CD4-positive, alpha-beta T cell treated with Interleukin-15 for 4 hours (primary cell): ENCODE results near the gene CSH1.
A peak's percentile ranks its signal among the peaks of the same experiment; 100 is the strongest.
"Not testable (repeated sequence)": the region's sequence is repeated elsewhere in the genome, so short reads cannot be mapped to it uniquely, and the experiment has no call there.

ENCODE experiments used
- DNase-seq: peaks from one replicate; pipeline ENCODE4 v3.0.0-alpha.2; 2020; ENCODE audit warnings: low spot score

Gene CSH1

DNA sequence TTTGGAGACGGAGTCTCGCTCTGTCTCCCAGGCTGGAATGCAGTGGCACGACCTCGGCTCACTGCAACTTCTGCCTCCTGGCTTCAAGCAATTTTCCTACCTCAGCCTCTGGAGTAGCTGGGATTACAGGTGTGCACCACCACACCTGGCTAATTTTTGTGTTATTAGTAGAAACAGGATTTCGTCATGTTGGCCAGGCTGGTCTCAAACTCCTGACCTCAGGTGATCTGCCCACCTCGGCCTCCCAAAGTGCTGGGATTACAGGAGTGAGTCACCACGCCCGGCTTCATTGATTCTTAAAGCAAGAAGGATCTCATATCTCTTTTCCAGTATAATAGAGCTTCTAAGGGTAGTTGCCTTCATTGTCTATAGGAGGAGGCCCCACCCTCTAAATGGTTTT is 8.4 kb upstream of the CSH1 start:
- not testable (repeated sequence) for DNase-seq

DNA sequence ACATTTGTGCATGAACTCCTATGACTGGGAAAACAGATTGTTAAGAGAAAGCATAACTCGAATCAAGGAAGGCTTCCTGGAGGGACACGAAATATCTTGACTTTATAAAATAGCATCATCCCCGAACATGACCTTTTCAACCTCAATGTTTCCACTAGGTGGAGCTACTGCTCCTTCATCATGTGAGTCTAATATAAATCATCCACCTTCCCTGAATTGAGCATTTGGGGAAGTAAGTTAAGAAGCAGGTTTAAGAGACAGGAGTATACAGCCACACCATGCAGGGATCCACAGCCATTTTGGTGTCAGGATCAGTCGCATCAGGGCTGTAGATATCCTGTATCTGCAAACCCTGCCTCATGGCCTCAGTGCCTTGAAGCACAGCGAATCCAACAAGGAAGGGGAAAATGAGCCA is 7.4 kb upstream of the CSH1 start:
- peak; percentile 60 for DNase-seq

DNA sequence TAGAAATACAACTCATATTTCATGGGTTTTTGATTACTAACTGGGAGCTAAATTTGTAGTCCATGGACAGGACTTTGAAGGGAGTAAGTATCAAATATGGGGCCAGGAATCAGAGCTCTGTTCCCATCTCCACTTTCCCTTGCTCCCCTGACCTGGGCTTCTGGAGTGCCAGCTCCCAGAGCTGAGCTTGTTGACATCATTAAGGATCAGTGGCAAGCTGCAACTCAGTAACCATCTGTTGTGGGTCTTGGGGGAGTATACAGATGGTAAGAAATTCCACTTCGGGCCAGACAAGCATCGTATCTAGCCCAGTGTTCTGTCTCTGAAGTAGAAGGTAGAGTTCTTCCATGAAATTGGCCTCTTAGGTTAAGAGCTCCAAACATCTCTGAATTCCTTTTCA is 5.6 kb upstream of the CSH1 start:
- not testable (repeated sequence) for DNase-seq

- peak; percentile 60 for DNase-seq
These were observed 2.8 kb upstream of the CSH1 start for GRCh38 chr17:63898899-63899798.

- not testable (repeated sequence) for DNase-seq
These were observed 1.6 kb downstream of the CSH1 start for GRCh38 chr17:63894821-63895220.

DNA sequence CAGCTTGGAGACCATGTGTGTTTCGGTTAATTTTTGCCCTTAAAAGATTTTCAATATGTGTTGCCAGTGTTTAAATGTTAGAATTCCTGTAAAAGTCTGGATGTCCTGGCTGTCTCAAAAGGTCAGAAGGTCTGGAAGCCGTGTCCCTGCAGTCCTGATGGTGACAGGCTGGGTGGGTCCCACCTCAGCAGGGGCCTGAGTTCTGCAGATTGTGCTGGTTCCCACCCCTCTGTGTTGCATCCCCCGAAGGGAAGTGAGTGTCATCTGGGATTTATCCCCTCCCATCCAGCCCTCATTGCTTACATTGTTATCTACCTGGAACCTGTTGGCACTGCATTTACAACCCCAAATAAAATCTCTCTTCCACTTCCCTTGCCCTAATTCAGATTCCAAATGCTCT is 2.4 kb downstream of the CSH1 start:
- not testable (repeated sequence) for DNase-seq

DNA sequence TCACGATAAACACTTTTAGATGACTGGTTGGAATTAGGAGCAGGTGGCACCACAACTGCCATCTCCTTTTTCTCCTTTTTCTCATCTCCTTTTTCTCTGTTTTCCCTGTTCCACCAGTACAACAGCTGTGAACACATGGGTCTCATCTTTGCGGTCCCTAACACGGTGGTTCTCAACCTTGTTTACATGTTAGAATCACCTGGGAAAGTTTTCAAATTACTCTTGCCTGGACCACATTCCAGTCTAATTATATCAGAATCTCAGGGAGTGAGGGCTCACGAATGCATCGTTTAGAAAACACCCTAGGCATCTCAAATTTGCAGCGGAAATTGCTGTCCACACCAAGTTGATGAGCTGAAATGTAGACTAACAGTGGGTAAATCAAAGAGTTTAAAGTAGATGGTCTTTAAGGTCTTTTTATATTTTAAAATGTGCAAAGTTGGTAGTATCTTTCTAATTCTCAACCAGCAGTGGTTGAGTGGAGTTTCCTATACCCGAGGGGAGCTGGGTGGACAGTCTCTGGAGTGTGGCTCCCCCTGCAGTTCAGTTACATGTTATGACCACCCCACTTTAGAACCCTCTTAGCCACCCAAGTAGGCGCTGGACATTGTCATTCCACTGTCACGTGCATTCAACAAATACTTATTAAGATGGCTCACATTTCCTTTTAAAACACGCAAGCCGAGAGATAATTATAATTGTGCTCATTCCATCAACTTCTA is 3.9 kb downstream of the CSH1 start:
- not testable (repeated sequence) for DNase-seq

DNA sequence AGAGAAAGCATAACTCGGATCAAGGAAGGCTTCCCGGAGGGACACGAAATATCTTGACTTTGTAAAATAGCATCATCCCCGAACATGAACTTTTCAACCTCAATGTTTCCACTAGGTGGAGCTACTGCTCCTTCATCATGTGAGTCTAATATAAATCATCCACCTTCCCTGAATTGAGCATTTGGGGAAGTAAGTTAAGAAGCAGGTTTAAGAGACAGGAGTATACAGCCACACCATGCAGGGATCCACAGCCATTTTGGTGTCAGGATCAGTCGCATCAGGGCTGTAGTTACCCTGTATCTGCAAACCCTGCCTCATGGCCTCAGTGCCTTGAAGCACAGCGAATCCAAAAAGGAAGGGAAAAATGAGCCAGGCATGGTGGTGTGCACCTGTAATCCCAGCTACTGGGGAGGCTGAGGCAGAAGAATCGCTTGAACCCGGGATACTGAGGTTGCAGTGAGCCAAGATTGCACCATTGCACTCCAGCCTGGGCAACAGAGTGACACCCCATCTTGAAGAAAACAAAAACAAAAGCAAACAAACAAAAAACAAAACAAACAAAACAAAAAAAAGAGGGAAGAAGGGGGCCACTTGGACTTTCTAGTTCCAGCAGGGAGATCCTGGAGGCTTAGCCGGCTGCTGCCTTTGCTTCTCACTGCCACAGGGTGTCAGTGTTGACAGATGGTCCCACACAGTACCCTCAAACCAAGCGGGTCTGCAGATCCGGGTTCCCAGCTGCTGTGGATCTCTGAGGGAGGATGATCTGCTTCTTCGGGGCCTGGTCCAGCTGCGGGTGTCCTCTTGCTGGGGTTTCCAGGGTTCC is 7.1 kb downstream of the CSH1 start:
- DNase-seq, result peak; percentile 27

- not testable (repeated sequence) for DNase-seq
These were observed 11.3 kb downstream of the CSH1 start for GRCh38 chr17:63885119-63885518.

DNA sequence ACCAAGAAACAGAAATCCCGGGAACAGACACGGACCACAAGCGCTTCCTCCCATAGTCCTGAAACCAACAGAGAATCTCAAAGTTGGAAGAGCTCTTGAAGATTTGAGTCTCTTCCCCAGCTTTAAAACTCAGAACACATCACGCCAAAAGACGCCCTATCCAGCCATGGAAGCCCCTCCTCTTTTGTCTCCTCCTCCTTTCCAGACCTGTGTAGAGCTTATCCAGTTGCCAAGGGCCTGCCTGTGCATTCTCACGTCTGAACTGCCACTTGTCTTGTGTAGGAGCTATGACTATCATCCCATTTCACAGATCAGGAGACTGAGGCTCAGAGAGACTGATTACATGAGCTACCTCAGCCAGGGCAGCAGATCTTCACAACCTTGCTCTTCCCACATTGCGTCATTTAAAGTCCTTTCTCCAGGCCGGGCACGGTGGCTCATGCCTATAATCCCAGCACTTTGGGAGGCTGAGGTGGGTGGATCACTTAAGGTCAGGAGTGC is 13.7 kb downstream of the CSH1 start:
- DNase-seq, result not testable (repeated sequence)

GRCh38 chr17:63881935-63882601 is 14.3 kb downstream of the CSH1 start, which contains the start of gene GH2:
GH2 (minus strand) TSS chr17:63881944; CDS start chr17:63881801, 143 bp downstream.
- peak; percentile 68 for DNase-seq

- not testable (repeated sequence) for DNase-seq
These were observed 15.0 kb downstream of the CSH1 start for GRCh38 chr17:63881337-63881736.

DNA sequence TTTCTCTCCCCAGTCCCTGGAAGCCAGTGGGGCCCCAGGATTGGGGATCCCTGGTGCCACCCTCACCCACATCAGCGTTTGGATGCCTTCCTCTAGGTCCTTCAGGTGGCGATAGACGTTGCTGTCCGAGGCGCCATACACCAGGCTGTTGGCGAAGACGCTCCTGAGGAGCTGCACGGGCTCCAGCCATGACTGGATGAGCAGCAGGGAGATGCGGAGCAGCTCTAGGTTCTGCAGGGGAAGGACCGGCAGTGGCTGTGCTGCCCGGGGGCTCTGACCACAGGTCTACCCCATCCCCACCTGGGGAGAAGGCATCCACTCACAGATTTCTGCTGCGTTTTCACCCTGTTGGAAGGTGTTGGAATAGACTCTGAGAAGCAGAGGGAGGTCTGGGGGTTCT is 15.7 kb downstream of the CSH1 start:
- no peak for DNase-seq

GRCh38 chr17:63878413-63878812 is 18.0 kb downstream of the CSH1 start:
- DNase-seq, result not testable (repeated sequence)

- DNase-seq, result not testable (repeated sequence)
These were observed 21.7 kb downstream of the CSH1 start for GRCh38 chr17:63874693-63875092.

- not testable (repeated sequence) for DNase-seq
These were observed 22.2 kb downstream of the CSH1 start for GRCh38 chr17:63874061-63874626.

GRCh38 chr17:63873577-63873976 is 22.8 kb downstream of the CSH1 start, which contains the start of gene CSH2:
CSH2 (minus strand) TSS chr17:63873677; CDS start chr17:63873614, 63 bp downstream.
- not testable (repeated sequence) for DNase-seq

DNA sequence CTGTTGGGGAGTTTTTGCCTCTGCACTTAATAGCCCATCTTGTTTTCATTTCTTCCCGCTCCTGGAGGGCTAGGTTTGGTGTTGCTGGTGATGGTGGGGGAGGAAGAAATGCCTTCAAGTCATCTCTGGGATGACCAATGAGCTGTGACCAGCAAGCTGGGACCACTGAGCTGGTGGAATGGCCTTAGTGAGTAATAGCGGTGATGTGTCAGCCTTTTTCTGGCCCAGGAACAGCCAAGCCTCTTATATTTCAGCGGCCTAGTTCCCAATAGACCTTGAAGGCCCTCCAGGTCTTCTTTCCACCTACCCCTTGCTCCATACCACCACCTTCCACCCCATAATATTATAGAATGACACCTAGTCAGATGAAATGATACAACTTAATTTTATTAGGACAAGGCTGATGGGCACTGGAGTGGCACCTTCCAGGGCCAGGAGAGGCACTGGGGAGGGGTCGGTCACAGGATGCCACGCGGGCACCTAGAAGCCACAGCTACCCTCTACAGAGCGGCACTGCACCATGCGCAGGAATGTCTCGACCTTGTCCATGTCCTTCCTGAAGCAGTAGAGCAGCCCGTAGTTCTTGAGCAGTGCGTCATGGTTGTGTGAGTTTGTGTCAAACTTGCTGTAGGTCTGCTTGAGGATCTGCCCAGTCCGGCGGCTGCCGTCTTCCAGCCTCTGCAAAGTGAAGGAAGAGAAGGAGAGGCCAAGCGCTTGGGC is 24.6 kb downstream of the CSH1 start:
- DNase-seq, result not testable (repeated sequence)

DNA sequence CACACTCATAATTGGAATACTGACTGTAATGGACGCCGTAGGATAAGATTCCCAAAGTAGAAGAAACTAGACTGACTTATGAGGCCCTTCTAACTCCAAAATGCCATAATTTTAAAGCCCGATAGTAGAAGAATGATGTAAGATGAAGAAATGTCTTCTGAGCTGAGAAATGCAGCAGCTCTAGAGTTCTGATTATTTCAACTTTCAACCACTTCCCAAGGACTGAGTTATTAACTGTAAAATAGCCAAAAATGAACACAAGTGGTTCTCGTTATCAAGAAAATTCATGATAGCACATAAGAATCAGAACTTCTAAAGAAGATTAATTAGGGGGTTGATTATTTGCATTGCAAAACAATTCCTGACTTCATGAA is 26.1 kb downstream of the CSH1 start:
- DNase-seq, result not testable (repeated sequence)
